Coronary artery (tissue), 2 donors: ENCODE data around the gene ZNF253.

ENCODE experiments used
- DNase-seq: peaks from one replicate; pipeline ENCODE4 v3.0.0-alpha.2; 2017; ENCODE audit warnings: low spot score
- H3K27ac ChIP-seq, 2 donors: fragments of 200-600 bp; sonication (generic); one replicate each; pipeline ENCODE4 v1.5.1; 2016 to 2019
- H3K4me3 ChIP-seq: fragments of 200-600 bp; sonication (generic); 2 replicates; pipeline ENCODE4 v1.5.1; 2016; ENCODE audit warnings: mild to moderate bottlenecking, moderate library complexity
- CTCF ChIP-seq: fragments of 200-600 bp; sonication (generic); IDR thresholded peaks from one replicate; pipeline ENCODE4 v1.5.1; 2019; ENCODE audit warnings: antibody characterized with exemption

The ZNF253 gene

GRCh38 chr19:19937403-19937802 is 71.7 kb downstream of the ZNF253 start:
- Histone ChIP-seq H3K27ac (no peak overlapping the region), H3K4me3 (no peak overlapping the region)
- TF ChIP-seq CTCF: no peak
- no peak for DNase-seq

GRCh38 chr19:19938449-19938848 is 72.8 kb downstream of the ZNF253 start:
- no peak for DNase-seq
- TF ChIP-seq CTCF: no peak
- Histone ChIP-seq H3K27ac (no peak overlapping the region), H3K4me3 (no peak overlapping the region)

GRCh38 chr19:19943848-19944582 is 78.3 kb downstream of the ZNF253 start:
- H3K4me3 ChIP-seq: no peak overlapping the region
- no peak overlapping the region for H3K27ac ChIP-seq
- no peak for DNase-seq
- TF ChIP-seq CTCF: no peak
